HG03280 (cell line): ENCODE results near the gene TTC27.

ENCODE experiments used
- ATAC-seq: cut with Tn5 transposase; IDR thresholded peaks from one replicate; pipeline ENCODE4 v1.9.1; 2021; ENCODE audit warnings: mild to moderate bottlenecking, moderate library complexity; ENCODE audit not compliant: unreplicated experiment

The TTC27 gene

GRCh38 chr2:32804205-32804604, 176.4 kb downstream of the TTC27 start:
- ATAC-seq = no peak

- ATAC-seq = no peak
These were observed 177.6 kb downstream of the TTC27 start for GRCh38 chr2:32805104-32806095.

GRCh38 chr2:32806857-32807256, 179.0 kb downstream of the TTC27 start:
- ATAC-seq = no peak

GRCh38 chr2:32807662-32808061, 179.8 kb downstream of the TTC27 start:
- ATAC-seq = no peak

- ATAC-seq = no peak
These were observed 183.2 kb downstream of the TTC27 start for GRCh38 chr2:32810909-32811495.

- no peak for ATAC-seq
These were observed 183.8 kb downstream of the TTC27 start for GRCh38 chr2:32811696-32812095.

GRCh38 chr2:32812316-32812715, 184.5 kb downstream of the TTC27 start:
- ATAC-seq = no peak

- ATAC-seq = no peak
These were observed 192.2 kb downstream of the TTC27 start for GRCh38 chr2:32820088-32820487.

GRCh38 chr2:32820701-32821100, 192.9 kb downstream of the TTC27 start:
- ATAC-seq = no peak

- no peak for ATAC-seq
These were observed 196.4 kb downstream of the TTC27 start for GRCh38 chr2:32824070-32824809.

GRCh38 chr2:32825291-32825712, 197.5 kb downstream of the TTC27 start:
- ATAC-seq = no peak

GRCh38 chr2:32830196-32830595, 202.3 kb downstream of the TTC27 start:
- ATAC-seq = no peak

- ATAC-seq = no peak
These were observed 205.0 kb downstream of the TTC27 start for GRCh38 chr2:32832821-32833220.

- ATAC-seq = no peak
These were observed 205.9 kb downstream of the TTC27 start for GRCh38 chr2:32833709-32834108.

GRCh38 chr2:32835148-32835547, 207.3 kb downstream of the TTC27 start:
- peak; percentile 61 for ATAC-seq

GRCh38 chr2:32836933-32837332, 209.1 kb downstream of the TTC27 start:
- no peak for ATAC-seq

- no peak for ATAC-seq
These were observed 210.6 kb downstream of the TTC27 start for GRCh38 chr2:32838418-32838817.

- no peak for ATAC-seq
These were observed 211.1 kb downstream of the TTC27 start for GRCh38 chr2:32838949-32839348.

GRCh38 chr2:32841931-32842898, 214.4 kb downstream of the TTC27 start:
- ATAC-seq = no peak

GRCh38 chr2:32843699-32844098, 215.8 kb downstream of the TTC27 start:
- no peak for ATAC-seq
